Activated CD4-positive, alpha-beta T cell treated with anti-CD3 and anti-CD28 coated beads for 4 hours (primary cell): ENCODE data around the gene CENPVL1.
"Not testable (repeated sequence)": the region's sequence is repeated elsewhere in the genome, so short reads cannot be mapped to it uniquely, and the experiment has no call there.

Experiments
- DNase-seq, 2 donors: peaks; one replicate each; pipeline ENCODE4 v3.0.0-alpha.2; 2020

CENPVL1 gene

DNA sequence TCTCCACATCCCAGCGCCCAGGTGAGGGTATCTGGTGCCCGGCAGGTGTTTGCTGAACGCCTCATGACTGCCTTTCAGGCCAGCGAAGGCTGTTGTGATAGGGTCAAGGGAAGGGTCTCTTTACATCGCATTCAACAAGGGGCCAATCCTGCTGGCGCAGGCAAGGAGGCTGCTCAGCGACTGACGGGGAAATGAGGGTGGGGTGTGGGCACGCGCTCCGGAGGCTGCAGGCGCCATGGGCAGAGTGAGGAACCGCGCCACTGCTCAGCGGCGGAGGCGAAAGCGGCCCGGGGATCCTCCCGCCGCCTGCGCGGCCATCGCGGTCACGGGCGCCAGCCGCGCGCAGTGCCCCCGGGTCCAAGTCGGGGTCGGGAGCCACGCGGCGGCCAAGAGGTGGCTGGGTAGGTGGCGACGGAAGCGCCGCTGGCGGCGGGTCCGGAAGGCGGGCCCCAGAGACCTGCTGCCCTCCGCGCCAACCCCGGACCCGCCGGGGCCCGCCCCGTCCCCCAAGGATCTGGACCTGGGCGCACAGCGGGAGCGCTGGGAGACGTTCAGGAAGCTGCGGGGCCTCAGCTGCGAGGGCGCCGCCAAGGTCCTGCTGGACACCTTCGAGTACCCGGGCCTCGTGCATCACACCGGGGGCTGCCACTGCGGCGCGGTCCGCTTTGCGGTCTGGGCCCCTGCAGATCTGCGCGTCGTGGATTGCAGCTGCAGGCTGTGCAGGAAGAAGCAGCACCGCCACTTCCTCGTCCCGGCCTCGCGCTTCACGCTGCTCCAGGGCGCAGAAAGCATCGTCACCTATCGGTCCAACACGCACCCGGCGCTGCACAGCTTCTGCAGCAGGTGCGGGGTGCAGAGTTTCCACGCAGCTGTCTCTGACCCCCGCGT lies at the start of gene CENPVL1:
CENPVL1 (plus strand) TSS at position 236 of the 888 bp plus-strand sequence; CDS start at position 236, 0 bp downstream.
- not testable (repeated sequence) for DNase-seq

GRCh38 chrX:51665981-51666380 lies 44.3 kb upstream of the CENPVL1 start:
- DNase-seq: no peak

DNA sequence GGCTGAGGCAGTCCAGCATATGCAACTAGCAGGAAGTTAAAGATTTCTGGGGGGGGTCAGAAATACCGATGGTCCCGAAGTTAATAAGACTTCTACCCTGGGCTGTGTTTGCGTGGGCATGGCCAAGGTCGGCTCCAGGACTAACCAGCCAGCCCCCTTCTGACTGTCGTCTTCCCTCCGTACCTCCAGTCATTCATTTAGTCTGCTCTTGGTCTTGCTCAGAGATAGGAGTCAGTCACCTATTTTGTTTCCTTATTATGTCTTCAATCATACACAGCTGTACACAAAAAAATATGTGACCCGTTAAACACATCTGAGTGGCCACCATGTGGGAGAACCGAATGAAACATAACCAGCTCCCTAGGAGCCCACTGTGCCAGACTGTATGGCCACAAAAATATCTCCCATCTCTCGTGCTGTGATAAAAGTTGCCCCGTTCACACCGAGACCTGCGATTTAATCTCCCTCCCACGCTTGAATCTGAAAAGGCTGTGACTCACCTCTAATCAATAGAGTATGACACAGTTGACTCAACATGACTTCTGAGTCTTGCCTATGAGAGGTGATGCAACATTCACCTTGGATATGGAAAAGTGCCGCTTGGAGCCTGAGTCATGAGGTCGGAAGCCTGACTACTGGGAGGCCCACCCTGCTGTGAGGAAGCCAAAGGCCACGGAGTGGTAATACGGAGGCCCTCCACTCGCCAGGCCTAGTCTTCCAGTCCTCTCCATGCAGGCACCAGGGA lies 30.5 kb upstream of the CENPVL1 start:
- DNase-seq: not testable (repeated sequence)

DNA sequence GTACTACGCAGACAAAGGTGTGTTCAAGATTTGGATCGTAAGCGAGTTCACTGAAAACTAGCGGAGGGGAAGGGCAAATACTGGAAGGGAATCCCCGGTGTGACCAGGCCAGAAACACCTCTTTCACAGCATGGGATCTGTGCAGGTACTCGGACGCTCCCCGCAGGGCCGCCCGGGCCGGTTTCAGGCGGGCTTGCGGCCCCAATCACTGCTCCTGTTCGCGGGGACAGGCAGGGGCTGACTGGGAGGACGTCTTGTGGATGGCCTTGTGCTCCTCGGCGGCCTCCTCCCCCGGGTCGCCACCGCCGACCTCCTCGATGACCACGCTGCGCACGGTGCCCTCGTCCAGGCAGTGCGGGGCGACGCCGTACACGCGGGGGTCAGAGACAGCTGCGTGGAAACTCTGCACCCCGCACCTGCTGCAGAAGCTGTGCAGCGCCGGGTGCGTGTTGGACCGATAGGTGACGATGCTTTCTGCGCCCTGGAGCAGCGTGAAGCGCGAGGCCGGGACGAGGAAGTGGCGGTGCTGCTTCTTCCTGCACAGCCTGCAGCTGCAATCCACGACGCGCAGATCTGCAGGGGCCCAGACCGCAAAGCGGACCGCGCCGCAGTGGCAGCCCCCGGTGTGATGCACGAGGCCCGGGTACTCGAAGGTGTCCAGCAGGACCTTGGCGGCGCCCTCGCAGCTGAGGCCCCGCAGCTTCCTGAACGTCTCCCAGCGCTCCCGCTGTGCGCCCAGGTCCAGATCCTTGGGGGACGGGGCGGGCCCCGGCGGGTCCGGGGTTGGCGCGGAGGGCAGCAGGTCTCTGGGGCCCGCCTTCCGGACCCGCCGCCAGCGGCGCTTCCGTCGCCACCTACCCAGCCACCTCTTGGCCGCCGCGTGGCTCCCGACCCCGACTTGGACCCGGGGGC lies 28.2 kb upstream of the CENPVL1 start:
- DNase-seq: not testable (repeated sequence)

DNA sequence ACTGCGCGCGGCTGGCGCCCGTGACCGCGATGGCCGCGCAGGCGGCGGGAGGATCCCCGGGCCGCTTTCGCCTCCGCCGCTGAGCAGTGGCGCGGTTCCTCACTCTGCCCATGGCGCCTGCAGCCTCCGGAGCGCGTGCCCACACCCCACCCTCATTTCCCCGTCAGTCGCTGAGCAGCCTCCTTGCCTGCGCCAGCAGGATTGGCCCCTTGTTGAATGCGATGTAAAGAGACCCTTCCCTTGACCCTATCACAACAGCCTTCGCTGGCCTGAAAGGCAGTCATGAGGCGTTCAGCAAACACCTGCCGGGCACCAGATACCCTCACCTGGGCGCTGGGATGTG lies 27.6 kb upstream of the CENPVL1 start, which contains the start of gene CENPVL2:
CENPVL2 (minus strand) TSS at position 112 of the 343 bp plus-strand sequence; CDS start at position 112, 0 bp downstream.
- DNase-seq: not testable (repeated sequence)

GRCh38 chrX:51694254-51694653 lies 16.1 kb upstream of the CENPVL1 start:
- DNase-seq: no peak

DNA sequence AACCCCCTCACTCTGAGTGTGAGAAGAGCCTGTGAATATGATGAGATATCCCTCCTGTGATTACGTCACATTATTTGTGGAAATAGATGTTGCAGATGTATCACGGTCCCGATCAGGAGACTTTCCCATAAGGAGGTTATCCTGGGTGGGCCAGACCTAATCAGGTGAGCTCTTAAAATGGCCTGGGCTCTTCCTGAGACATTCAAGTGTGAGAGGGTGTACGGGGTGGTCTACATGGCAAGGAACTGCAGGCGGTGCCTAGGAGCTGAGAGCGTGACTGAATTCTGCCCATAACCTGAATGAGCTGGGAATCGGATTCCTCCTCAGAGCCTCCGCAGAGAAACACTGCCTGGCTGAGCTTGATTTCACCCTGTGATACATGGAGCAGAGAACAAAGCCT lies 12.9 kb upstream of the CENPVL1 start:
- DNase-seq: no peak

DNA sequence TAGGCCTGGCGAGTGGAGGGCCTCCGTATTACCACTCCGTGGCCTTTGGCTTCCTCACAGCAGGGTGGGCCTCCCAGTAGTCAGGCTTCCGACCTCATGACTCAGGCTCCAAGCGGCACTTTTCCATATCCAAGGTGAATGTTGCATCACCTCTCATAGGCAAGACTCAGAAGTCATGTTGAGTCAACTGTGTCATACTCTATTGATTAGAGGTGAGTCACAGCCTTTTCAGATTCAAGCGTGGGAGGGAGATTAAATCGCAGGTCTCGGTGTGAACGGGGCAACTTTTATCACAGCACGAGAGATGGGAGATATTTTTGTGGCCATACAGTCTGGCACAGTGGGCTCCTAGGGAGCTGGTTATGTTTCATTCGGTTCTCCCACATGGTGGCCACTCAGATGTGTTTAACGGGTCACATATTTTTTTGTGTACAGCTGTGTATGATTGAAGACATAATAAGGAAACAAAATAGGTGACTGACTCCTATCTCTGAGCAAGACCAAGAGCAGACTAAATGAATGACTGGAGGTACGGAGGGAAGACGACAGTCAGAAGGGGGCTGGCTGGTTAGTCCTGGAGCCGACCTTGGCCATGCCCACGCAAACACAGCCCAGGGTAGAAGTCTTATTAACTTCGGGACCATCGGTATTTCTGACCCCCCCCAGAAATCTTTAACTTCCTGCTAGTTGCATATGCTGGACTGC lies 2.8 kb downstream of the CENPVL1 start:
- DNase-seq: not testable (repeated sequence)

DNA sequence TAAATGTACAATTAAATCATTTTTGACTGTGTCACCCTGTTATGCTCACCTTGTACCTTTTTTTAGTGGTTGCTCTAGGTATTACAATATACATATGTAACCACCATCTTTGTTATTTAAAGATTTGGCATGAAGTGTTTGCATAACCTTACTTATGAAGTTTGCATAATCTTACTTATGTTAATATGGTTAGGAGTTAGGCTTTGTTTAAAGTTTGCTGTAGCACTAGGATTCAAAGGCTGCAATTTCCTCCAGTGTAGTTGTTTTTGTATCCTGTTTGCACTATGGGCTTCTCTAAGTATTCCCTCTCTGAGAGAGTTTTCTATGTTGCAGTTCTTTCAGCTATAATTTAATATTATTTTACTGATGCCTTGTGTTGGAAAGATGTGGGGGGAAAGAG lies 17.9 kb downstream of the CENPVL1 start:
- no peak for DNase-seq

DNA sequence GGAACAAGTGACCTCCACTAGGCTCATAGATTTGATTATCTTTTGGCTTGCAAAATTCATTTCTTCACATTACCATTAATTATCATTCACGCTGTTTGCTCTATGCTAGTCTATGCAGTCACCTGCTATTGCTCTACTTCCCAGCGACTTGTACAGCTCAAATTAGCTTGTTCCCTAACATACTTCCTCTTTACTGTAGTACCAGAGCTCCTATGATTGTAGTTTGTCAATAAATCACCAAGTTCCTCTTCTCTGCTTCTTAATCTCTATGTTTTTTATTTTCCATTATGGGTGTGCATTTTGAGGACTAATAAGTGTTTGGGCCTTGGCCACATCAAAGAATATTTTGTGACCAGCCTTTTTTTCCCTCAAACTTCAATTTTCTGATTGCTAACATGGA lies 26.8 kb downstream of the CENPVL1 start:
- DNase-seq: no peak

GRCh38 chrX:51742586-51742985 lies 32.3 kb downstream of the CENPVL1 start:
- no peak for DNase-seq

DNA sequence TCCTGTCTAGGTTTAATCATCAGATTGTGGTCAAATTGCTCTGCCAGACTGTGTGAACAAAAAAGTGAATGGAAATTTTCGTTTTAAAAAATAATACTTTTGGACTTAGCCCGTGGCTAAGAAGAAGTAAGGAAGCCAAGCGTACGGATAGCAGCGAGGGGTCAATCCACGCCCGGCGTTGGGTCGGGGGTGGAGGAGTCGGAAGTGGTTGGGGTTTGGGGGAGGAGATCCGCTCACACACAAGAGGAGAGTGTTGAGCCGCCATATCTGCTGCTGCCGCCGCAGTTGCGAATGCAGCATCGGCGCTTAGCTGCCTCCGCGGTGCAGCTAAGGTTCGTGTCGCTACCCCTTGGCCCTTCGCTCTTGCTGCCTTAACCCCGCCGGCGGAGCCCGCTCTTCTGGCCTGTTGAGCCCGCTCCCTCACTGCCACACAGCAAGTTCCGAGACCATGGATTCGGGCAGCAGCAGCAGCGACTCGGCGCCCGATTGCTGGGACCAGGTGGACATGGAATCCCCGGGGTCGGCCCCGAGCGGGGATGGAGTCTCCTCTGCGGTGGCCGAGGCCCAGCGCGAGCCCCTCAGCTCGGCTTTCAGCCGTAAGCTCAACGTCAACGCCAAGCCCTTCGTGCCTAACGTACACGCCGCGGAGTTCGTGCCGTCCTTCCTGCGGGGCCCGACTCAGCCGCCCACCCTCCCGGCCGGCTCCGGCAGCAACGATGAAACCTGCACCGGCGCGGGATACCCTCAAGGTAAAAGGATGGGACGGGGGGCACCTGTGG lies 33.1 kb downstream of the CENPVL1 start, which contains the start of gene GSPT2:
GSPT2 (plus strand) TSS at position 264 of the 779 bp plus-strand sequence; CDS start at position 449, 185 bp downstream.
- peak; percentile 26 to 37 for DNase-seq

- no peak for DNase-seq
Observed at GRCh38 chrX:51747671-51748070, 37.4 kb downstream of the CENPVL1 start.

DNA sequence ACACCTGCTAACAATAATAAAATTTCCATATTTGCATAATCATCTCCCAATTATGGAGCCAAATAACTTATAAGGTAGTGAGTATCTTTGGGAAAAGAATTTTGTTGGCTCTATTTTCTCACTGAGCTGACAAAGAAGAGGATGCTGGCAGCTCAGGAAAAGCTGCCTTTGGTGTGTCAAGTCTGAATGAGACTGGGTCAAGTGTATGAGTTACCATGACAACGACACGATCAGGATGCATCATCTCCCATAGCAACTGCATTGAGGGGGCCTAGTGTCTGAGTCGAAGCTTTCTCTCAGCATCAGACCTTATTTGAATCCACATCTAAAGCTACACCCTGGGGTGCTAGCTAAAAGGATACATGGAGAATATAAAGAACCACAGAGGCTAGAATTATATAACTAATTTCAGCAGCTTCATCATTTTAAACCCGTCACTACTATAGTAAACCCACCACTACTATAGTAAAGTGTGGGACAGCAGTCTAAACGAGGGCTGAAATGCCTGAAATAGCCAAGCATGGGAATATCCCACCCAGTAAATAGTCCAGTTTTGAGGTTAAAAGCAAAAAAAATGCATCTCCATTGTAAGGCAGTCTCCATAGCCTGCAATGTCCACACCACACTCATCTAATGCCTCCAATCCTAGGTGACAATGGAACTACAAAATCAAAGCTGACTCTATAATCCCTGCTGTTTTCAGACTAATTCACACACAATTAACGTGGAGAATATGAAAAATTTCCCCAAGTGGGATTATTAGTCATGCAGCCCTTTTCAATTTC lies 48.9 kb downstream of the CENPVL1 start:
- DNase-seq: no peak

- DNase-seq: no peak
Observed at GRCh38 chrX:51760657-51761056, 50.3 kb downstream of the CENPVL1 start.
